Tibial nerve (tissue), 3 donors: ENCODE measurements around the gene VSIG10L.

Experiments used
- POLR2A ChIP-seq, 2 donors: fragments of 450-650 bp; IDR thresholded peaks; one replicate each; pipeline ENCODE4 v1.6.1; 2017; ENCODE audit warnings: antibody characterized with exemption in 2 of 2, mild to moderate bottlenecking in 2 of 2, moderate library complexity in 2 of 2
- TF ChIP-seq, protein P1 (sequence below), 5 experiments: fragments of 200-600 bp in 3 of 5; fragments of 450-650 bp in 2 of 5; sonication (generic) in 3 of 5; IDR thresholded peaks; one replicate each; pipeline ENCODE4 v1.5.1; 2016 to 2019; ENCODE audit warnings: antibody characterized with exemption in 5 of 5, mild to moderate bottlenecking in 3 of 5, moderate library complexity in 2 of 5

DNA sequence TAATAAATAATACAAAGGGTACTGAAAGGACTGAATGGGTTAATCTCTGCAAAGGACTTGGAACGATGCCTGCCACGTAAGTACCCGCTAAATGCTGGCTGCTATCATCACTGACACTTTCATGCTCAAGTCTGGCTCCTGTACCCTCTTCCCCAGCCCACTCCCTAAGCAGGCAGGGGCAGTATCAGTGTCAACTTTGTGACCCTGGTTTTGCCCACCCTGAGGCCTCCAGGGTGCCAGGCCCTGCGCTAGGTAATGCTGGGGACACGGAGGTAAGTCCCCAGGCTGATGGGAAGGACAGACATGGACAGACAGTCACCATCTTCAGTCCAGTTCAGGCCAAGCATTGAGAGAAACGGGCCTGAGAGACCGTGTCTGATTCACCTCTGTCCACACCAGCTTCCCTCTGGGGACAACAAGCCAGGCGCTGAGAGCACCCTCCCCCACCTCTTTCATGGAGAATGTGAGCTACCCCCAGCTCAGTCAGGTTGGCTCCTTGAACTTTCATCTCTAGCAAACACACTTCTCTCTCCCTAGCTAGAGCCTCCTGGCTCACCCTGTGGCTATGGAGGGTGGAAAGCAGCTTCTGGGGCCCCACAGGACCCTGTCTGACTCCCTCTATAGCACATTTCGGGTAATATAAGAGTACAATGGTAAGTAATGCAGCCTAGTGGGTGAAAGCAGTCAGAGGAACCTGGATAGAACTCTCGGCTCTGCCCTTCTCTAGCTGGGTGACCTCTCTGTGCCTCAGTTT is 23.4 kb upstream of the VSIG10L start:
- TF ChIP-seq, protein P1, sequence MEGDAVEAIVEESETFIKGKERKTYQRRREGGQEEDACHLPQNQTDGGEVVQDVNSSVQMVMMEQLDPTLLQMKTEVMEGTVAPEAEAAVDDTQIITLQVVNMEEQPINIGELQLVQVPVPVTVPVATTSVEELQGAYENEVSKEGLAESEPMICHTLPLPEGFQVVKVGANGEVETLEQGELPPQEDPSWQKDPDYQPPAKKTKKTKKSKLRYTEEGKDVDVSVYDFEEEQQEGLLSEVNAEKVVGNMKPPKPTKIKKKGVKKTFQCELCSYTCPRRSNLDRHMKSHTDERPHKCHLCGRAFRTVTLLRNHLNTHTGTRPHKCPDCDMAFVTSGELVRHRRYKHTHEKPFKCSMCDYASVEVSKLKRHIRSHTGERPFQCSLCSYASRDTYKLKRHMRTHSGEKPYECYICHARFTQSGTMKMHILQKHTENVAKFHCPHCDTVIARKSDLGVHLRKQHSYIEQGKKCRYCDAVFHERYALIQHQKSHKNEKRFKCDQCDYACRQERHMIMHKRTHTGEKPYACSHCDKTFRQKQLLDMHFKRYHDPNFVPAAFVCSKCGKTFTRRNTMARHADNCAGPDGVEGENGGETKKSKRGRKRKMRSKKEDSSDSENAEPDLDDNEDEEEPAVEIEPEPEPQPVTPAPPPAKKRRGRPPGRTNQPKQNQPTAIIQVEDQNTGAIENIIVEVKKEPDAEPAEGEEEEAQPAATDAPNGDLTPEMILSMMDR (IDR thresholded peaks at IDR 0.05): peak in 1 of 5 experiments; percentile 16
- TF ChIP-seq POLR2A (IDR thresholded peaks at IDR 0.05): no peak
